Kidney (tissue), 14 donors: ENCODE measurements around the gene SUCLG1. TPM values are rescaled to one million over a fixed set of nuclear protein-coding genes. Genes with fewer than 3 reads are reported as not detected.

Experiments used
- DNase-seq, 5 donors: peaks; one replicate each; pipeline ENCODE4 v3.0.0-alpha.2; 2013 to 2020
- FAIRE-seq: peaks from 2 replicates; lab custom pipeline; 2012; peaks lifted over from hg19 to GRCh38; lab: Jason Lieb, UNC
- H3K27ac ChIP-seq, 2 donors: one replicate each; pipeline ENCODE4 v1.7.0; 2013; ENCODE audit warnings: low read depth in 2 of 2, low read length in 2 of 2, inconsistent platforms in 1 of 2
- H3K27me3 ChIP-seq: one replicate; pipeline ENCODE4 v1.7.1; 2013; ENCODE audit warnings: low read length, inconsistent platforms; ENCODE audit not compliant: control insufficient read depth, insufficient read depth
- H3K36me3 ChIP-seq, 3 donors: one replicate each; pipeline versions ENCODE4 v1.7.0 to v1.7.1; 2013; ENCODE audit warnings: low read length in 3 of 3, control low read depth in 1 of 3, inconsistent platforms in 1 of 3; ENCODE audit not compliant: insufficient read depth in 3 of 3, control insufficient read depth in 2 of 3
- H3K4me1 ChIP-seq, 3 donors: one replicate each; pipeline versions ENCODE4 v1.7.0 to v1.7.1; 2013; ENCODE audit warnings: low read length in 3 of 3, inconsistent platforms in 1 of 3, low read depth in 1 of 3; ENCODE audit not compliant: control insufficient read depth in 2 of 3, insufficient read depth in 2 of 3
- H3K4me3 ChIP-seq, 3 donors: one replicate each; pipeline versions ENCODE4 v1.7.0 to v1.8.1; 2013; ENCODE audit warnings: low read length in 3 of 3, control low read depth in 1 of 3, inconsistent platforms in 1 of 3
- H3K9ac ChIP-seq, 3 donors: one replicate each; pipeline versions ENCODE4 v1.7.0 to v1.7.1; 2013; ENCODE audit warnings: low read length in 3 of 3, control low read depth in 1 of 3, inconsistent platforms in 1 of 3
- H3K9me3 ChIP-seq, 3 donors: one replicate each; pipeline versions ENCODE4 v1.7.0 to v1.7.1; 2013; ENCODE audit warnings: low read length in 3 of 3, control low read depth in 1 of 3, inconsistent platforms in 1 of 3; ENCODE audit not compliant: control insufficient read depth in 2 of 3, insufficient read depth in 1 of 3
- CTCF ChIP-seq: IDR thresholded peaks from 3 replicates; pipeline ENCODE4 v1.5.1; 2012; ENCODE audit warnings: mild to moderate bottlenecking, moderate library complexity, borderline replicate concordance; ENCODE audit not compliant: insufficient read depth; ENCODE audit errors: extremely low read depth
- intact Hi-C: fragments of 100-400 bp; cut with DNase I; formaldehyde crosslinking; loops from one replicate; pipeline ENCODE4 v1.11.1; 2022
- polyA plus RNA-seq: library from polyadenylated mRNA; stranded (reverse); fragments of 350-450 nt; fragmentation: Illumina TruSeq; extraction: RNeasy Lipid Tissue Mini Kit (QIAGEN cat#74804); gene quantifications from one replicate; pipeline ENCODE4 v1.2.3, GENCODE V29; 2014; ENCODE audit warnings: low read depth, low replicate concordance; ENCODE audit not compliant: insufficient read depth
- total RNA-seq: library from RNA; stranded (reverse); fragmentation: NEBNext Ultra II Directional; extraction: Animal tissue kit (Norgen Biotek cat#: 25700); gene quantifications from one replicate; pipeline ENCODE4 v1.2.1, GENCODE V29; 2021
- donor health status: control.
- donor health status: control.
- donor health status: control.
- donor health status: control.
- donor health status: control.
- donor health status: DM: yes; HTN: yes; CAD: no.
- donor health status: Normal renal cell carcinoma (clear cell type).

SUCLG1 gene
- total and polyA plus RNA-seq, 2 donors from 2014 or later: 89.6 to 789 TPM

GRCh38 chr2:84386336-84387040, 72.6 kb downstream of the SUCLG1 start:
- intact Hi-C loops: no loop called here
- no peak overlapping the region for H3K4me3 ChIP-seq
- H3K27ac ChIP-seq: no peak overlapping the region
- DNase-seq (peak in 1 of 5 donors; percentile 18), FAIRE-seq (no peak)
- no peaks in the 10 kb centered on the region for H3K9me3 ChIP-seq
- TF ChIP-seq CTCF: no peak
- no peak overlapping the region for H3K9ac ChIP-seq
- no peaks in the 10 kb centered on the region for H3K27me3 ChIP-seq
- no peaks in the 10 kb centered on the region for H3K4me1 ChIP-seq
- H3K36me3 ChIP-seq: no peaks in the 10 kb centered on the region

DNA sequence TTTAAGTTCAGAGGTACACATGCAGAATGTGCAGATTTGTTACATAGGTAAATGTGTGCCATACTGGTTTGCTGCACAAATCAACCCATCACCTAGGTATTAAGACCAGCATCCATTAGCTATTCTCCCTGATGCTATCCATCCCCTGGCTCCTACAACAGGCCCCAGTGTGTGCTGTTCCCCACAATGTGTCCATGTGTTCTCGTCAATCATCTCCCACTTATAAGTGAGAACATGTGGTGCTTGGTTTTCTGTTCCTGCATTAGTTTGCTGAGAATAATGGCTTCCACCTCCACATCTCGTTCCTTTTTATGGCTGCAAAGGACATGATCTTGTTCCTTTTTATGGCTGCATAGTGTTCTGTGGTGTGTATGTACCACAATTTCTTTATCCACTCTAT, 75.8 kb downstream of the SUCLG1 start:
- intact Hi-C loops: no loop called here
- H3K4me1 ChIP-seq: no peaks in the 10 kb centered on the region
- H3K9me3 ChIP-seq: no peaks in the 10 kb centered on the region
- H3K9ac ChIP-seq: no peak overlapping the region
- H3K4me3 ChIP-seq: no peak overlapping the region
- no peaks in the 10 kb centered on the region for H3K27me3 ChIP-seq
- TF ChIP-seq CTCF: no peak
- no peak for DNase-seq
- no peak overlapping the region for H3K27ac ChIP-seq
- H3K36me3 ChIP-seq: no peaks in the 10 kb centered on the region
- no peak for FAIRE-seq

GRCh38 chr2:84380875-84381274, 78.2 kb downstream of the SUCLG1 start:
- FAIRE-seq: no peak
- no peak for TF ChIP-seq CTCF
- Histone ChIP-seq H3K9me3 (no peaks in the 10 kb centered on the region), H3K4me1 (no peaks in the 10 kb centered on the region), H3K4me3 (no peak overlapping the region), H3K36me3 (no peaks in the 10 kb centered on the region), H3K9ac (no peak overlapping the region), H3K27ac (no peak overlapping the region), H3K27me3 (no peaks in the 10 kb centered on the region)
- no peak for DNase-seq
- intact Hi-C loops: no loop called here
